SK-N-SH treated with all-trans-retinoic acid at 6 μM for 48 hours (cell line): ENCODE data around the gene ZCCHC24.

Experiments
- ARNTL ChIP-seq: fragments of 450-650 bp; formaldehyde crosslinking; IDR thresholded peaks from 2 replicates; pipeline ENCODE4 v1.5.0; 2020; ENCODE audit warnings: low read depth, mild to moderate bottlenecking, moderate library complexity, borderline replicate concordance
- OSR1 ChIP-seq: fragments of 250-450 bp; sonication (Bioruptor Pico); IDR thresholded peaks from 2 replicates; pipeline ENCODE4 v1.8.0; 2022; ENCODE audit warnings: moderate library complexity, mild to moderate bottlenecking, inconsistent platforms
- RARB ChIP-seq: fragments of 250-450 bp; sonication (Bioruptor Pico); IDR thresholded peaks from 2 replicates; pipeline ENCODE4 v1.8.0; 2021; ENCODE audit warnings: mild to moderate bottlenecking, moderate library complexity
- TSHZ2 ChIP-seq: fragments of 250-450 bp; sonication (Bioruptor Pico); IDR thresholded peaks from 2 replicates; pipeline ENCODE4 v1.5.0; 2020; ENCODE audit warnings: mild to moderate bottlenecking, moderate library complexity
- ZC3H10 ChIP-seq: fragments of 250-450 bp; sonication (Bioruptor Pico); IDR thresholded peaks from 2 replicates; pipeline ENCODE4 v1.5.1; 2021; ENCODE audit warnings: mild to moderate bottlenecking, moderate library complexity
- ZNF565 ChIP-seq: fragments of 450-650 bp; formaldehyde crosslinking; conservative IDR thresholded peaks from 2 replicates; pipeline ENCODE4 v1.5.0; 2020; ENCODE audit warnings: low read depth, mild to moderate bottlenecking, moderate library complexity

DNA sequence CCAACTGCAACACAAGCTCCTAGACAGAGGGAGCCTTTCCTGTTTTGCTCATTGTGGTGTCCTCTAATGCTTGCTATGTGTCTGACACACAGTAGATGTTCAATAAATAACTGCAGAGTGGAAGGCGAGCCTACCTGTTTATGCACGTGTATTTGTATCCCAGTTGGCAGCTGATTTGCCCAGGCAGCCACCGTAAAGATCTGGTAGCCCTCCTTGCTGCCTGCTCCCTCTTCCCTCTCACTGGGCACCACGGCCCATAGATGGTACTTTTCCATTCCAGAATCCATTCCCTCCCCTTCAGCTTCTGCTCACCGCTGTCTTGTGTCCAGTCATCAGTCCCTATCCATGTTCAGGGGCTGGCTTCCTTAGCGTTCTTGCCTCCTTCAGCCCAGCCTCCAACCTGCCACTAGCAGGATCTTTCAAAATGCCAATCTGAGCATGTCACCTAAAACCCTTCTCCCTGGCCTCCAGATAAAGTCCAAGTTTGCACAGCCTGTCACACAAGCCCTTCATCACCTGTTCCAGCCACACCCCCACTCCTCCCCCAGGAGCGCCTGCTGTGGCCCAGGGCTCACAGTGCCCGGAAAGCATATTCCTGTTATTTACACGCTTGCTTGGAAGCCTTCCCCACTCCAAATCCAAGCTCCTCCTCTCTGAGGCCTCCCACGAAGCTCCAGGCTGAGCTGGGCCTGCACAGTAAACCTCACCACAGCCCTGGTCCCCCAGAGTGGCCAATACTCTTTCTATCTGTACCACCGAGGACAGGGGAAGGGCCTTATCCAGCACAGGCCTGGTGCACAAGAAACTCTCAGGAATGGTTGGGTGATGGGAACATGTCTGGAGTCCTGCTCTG, 21.0 kb downstream of the ZCCHC24 start:
- TF ChIP-seq RARB (CRISPR knock-in tag) (no peak), ARNTL (no peak), ZNF565 (CRISPR knock-in tag) (no peak), TSHZ2 (no peak), OSR1 (CRISPR knock-in tag) (no peak), ZC3H10 (CRISPR knock-in tag) (no peak)
